NOMO-1 treated with dmso at 0.1 percent for 144 hours (cell line): ENCODE measurements around the gene SERPINB13.

Source experiments
- DNase-seq: peaks from one replicate; lab custom pipeline; 2025; ENCODE audit not compliant: unreplicated experiment; lab: John Stamatoyannopoulos, UW

Gene SERPINB13

GRCh38 chr18:63646936-63647335, 59.8 kb downstream of the SERPINB13 start:
- no peak for DNase-seq

DNA sequence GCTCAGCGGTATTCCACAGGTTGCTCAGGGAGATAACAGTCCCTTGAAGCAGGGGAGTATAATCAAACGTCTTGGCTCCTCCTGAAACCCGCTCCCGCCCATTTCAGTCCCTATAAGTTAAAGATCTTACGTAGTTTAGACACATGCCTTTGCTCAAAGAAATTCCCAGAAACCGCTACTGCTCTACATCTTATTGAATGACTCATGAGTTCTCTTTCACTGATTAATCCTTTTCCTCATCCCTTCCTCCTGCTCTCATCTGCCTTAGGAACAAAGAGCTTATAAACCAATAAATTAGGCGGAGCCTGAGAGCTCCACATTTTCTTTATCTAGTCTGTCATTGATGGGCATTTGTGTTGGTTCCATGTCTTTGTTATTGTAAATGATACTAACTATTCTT, 61.1 kb downstream of the SERPINB13 start:
- no peak for DNase-seq
